ENCODE measurements around the gene GNLY. TPM values are rescaled to one million over a fixed set of nuclear protein-coding genes. Genes with fewer than 3 reads are reported as not detected.

GNLY gene
- total and polyA plus RNA-seq, 2 donors (not counting 3 experiments of a cell fraction or from before 2014, with no cell fraction given), result not detected

DNA sequence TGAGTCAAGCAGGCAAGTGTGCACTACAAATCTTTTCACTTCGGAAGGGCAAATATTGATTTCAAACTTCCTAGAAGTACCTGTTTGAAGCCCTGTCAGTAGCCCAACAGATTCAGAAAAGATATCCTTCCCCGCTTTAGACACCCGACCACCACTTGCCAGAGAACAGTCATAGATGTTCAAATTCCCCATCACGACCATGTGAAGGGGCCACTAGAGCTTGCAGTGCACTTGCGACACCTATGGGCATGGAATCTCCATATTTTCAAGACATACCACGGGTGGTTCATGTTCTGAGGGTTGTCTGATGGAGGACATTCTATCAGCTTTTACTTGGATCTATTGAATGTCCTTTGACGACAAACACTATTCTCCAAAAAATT, 23.8 kb downstream of the GNLY start:
- FAIRE-seq, result no peak

More for the DNA sequence above, 23.8 kb downstream of the GNLY start:
- H2AFZ ChIP-seq (ENCODE audit: low read depth, low read length), result no peak overlapping the region
- no peak for DNase-seq (ENCODE audit: low read depth, low spot score)
- H3K36me3 ChIP-seq (ENCODE audit: control insufficient read depth in 2 of 2, extremely low read depth in 1 of 2, insufficient read depth in 2 of 2, low read length in 2 of 2), result no peaks in the 10 kb centered on the region
- H3K9me3 ChIP-seq (replicated peaks; ENCODE audit: control insufficient read depth, insufficient read depth, low read length), result no peaks in the 10 kb centered on the region
- TF ChIP-seq POLR2A (IDR thresholded peaks at IDR 0.05; ENCODE audit: low read depth, low read length) (no peak), EZH2 (IDR thresholded peaks at IDR 0.05; ENCODE audit: borderline replicate concordance, low read depth, low read length, severe bottlenecking) (no peak), POLR2AphosphoS5 (IDR thresholded peaks at IDR 0.05; ENCODE audit: insufficient read depth, low read depth, low read length) (no peak), FOS (IDR thresholded peaks at IDR 0.05; ENCODE audit: borderline replicate concordance, insufficient read depth, low read length) (no peak)
- TF ChIP-seq, protein P1, sequence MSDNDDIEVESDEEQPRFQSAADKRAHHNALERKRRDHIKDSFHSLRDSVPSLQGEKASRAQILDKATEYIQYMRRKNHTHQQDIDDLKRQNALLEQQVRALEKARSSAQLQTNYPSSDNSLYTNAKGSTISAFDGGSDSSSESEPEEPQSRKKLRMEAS (IDR thresholded peaks at IDR 0.05; ENCODE audit: insufficient read depth, insufficient read length), result no peak
- TF ChIP-seq, protein P2, sequence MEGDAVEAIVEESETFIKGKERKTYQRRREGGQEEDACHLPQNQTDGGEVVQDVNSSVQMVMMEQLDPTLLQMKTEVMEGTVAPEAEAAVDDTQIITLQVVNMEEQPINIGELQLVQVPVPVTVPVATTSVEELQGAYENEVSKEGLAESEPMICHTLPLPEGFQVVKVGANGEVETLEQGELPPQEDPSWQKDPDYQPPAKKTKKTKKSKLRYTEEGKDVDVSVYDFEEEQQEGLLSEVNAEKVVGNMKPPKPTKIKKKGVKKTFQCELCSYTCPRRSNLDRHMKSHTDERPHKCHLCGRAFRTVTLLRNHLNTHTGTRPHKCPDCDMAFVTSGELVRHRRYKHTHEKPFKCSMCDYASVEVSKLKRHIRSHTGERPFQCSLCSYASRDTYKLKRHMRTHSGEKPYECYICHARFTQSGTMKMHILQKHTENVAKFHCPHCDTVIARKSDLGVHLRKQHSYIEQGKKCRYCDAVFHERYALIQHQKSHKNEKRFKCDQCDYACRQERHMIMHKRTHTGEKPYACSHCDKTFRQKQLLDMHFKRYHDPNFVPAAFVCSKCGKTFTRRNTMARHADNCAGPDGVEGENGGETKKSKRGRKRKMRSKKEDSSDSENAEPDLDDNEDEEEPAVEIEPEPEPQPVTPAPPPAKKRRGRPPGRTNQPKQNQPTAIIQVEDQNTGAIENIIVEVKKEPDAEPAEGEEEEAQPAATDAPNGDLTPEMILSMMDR (IDR thresholded peaks at IDR 0.05; ENCODE audit: extremely low read depth in 1 of 2, insufficient read depth in 1 of 2, low read depth in 1 of 2, low read length in 2 of 2), result no peak
- no peak overlapping the region for H3K4me2 ChIP-seq (ENCODE audit: insufficient read depth, low read length)
- no peaks in the 10 kb centered on the region for H3K9me1 ChIP-seq (replicated peaks; ENCODE audit: control insufficient read depth, extremely low read depth, insufficient read depth, low read length)
- H3K4me1 ChIP-seq (ENCODE audit: control insufficient read depth, extremely low read depth, insufficient read depth, low read length), result no peaks in the 10 kb centered on the region
- dilution Hi-C loops (cut with MboI; ENCODE audit: extremely low pct_ligation_motif_present, low sequenced_read_pairs), result loop anchor here (25.0 kb wide), 1 partner anchor 94 kb away; no protein-coding TSS in a partner anchor
- intact Hi-C loops (cut with micrococcal nuclease), result no loop called here
- H3K79me2 ChIP-seq (ENCODE audit: control insufficient read depth, insufficient read depth, low read length), result no peaks in the 10 kb centered on the region
- POLR2A ChIA-PET, result interaction anchor here (1.2 kb wide), 1 partner anchor 81 kb away, joined by 3 read pairs; no protein-coding TSS in a partner anchor
- H3K27me3 ChIP-seq (ENCODE audit: control insufficient read depth in 2 of 2, insufficient read depth in 2 of 2, low read length in 2 of 2), result peaks cover 2 to 5% of the 10 kb centered on the region in 2 experiments
- no TSS peak for BruUV-seq (replicated peaks)
- no peak overlapping the region for H3K9ac ChIP-seq (replicated peaks; ENCODE audit: extremely low read depth, insufficient read depth, low read length)
- no peak overlapping the region for H3K27ac ChIP-seq (ENCODE audit: insufficient read depth, low read depth, low read length)
- no peak overlapping the region for H3K4me3 ChIP-seq (replicated peaks in 1 of 3; ENCODE audit: insufficient read depth in 1 of 3, low read depth in 1 of 3, low read length in 3 of 3)
- no peaks in the 10 kb centered on the region for H4K20me1 ChIP-seq (replicated peaks; ENCODE audit: control insufficient read depth, extremely low read depth, insufficient read depth, low read length)
- CTCF ChIA-PET, result interaction anchor here (1.1 to 4.0 kb wide), 6 partner anchors 11 to 98 kb away, joined by 3 to 27 read pairs (median 7); no protein-coding TSS in a partner anchor

Data from endothelial cell of umbilical vein (primary cell).